Measurements from ENCODE around the gene NEK7. TPM values are rescaled to one million over a fixed set of nuclear protein-coding genes. Genes with fewer than 3 reads are reported as not detected.

Gene NEK7
- total and polyA plus RNA-seq, 9 of the 15 experiments (the other 6 are each of a cell fraction or from before 2014, with no cell fraction given): 8.5 to 37.3 (median 27.7) TPM

- Histone ChIP-seq H3K9me3 (replicated peaks; ENCODE audit: control insufficient read depth, insufficient read depth, low read depth, low read length) (no peaks in the 10 kb centered on the region), H4K20me1 (replicated peaks; ENCODE audit: control insufficient read depth, insufficient read depth, low read length) (no peaks in the 10 kb centered on the region), H3K36me3 (ENCODE audit: control insufficient read depth, insufficient read depth, low read length) (peaks cover 18% of the 10 kb centered on the region; the same call in 1 of the 3 replicates), H2AFZ (ENCODE audit: low read depth, low read length) (no peak overlapping the region), H3K4me1 (replicated peaks in 1 of 2; ENCODE audit: control insufficient read depth in 2 of 2, insufficient read depth in 2 of 2, low read length in 2 of 2) (no peaks in the 10 kb centered on the region), H3K9ac (ENCODE audit: insufficient read depth in 1 of 2, low read depth in 2 of 2, low read length in 2 of 2) (no peak overlapping the region), H3K27me3 (ENCODE audit: control insufficient read depth in 2 of 2, insufficient read depth in 2 of 2, low read length in 2 of 2) (no peaks in the 10 kb centered on the region), H3K4me3 (no peak overlapping the region), H3K27ac (ENCODE audit: extremely low read depth, low read depth, low read length) (no peak overlapping the region), H3K79me2 (ENCODE audit: control insufficient read depth, insufficient read depth, low read length) (no peaks in the 10 kb centered on the region), H3K4me2 (ENCODE audit: insufficient read depth, low read length) (no peak overlapping the region), H3K9me1 (ENCODE audit: control insufficient read depth, insufficient read depth, low read length) (no peaks in the 10 kb centered on the region)
- 68% methylated on average over 2 of the region's 2 CpGs for WGBS (ENCODE audit: insufficient coverage, low coverage, missing lambda C conversion rate)
- no peak for FAIRE-seq
- ChIA-PET CTCF (ENCODE audit: low intra/inter-chr PET ratio) (no interaction called here), POLR2A (interaction anchor here (0.9 kb wide), 1 partner anchor 9 kb away, joined by 3 read pairs; no protein-coding TSS in a partner anchor)
- ATAC-seq: no peak
- TF ChIP-seq STAG1 (CRISPR knock-in tag; IDR thresholded peaks at IDR 0.05; ENCODE audit: borderline replicate concordance): no peak
- DNase-seq (ENCODE audit: extremely low read depth in 1 of 4, low spot score in 3 of 4): no peak
- intact Hi-C loops (cut with micrococcal nuclease): no loop called here
- in situ Hi-C loops (cut with MboI): no loop called here
- no TSS peak for BruUV-seq (replicated peaks)
These were observed 140.5 kb downstream of the NEK7 start for GRCh38 chr1:198297281-198297680.

GRCh38 chr1:198298640-198299039, 141.8 kb downstream of the NEK7 start:
- BruUV-seq (replicated peaks): no TSS peak
- FAIRE-seq (no peak), DNase-seq (ENCODE audit: extremely low read depth in 1 of 4, low spot score in 3 of 4) (peak in 1 of 4 experiments; percentile 13), ATAC-seq (no peak)
- H3K4me3 ChIP-seq: no peak overlapping the region
- H4K20me1 ChIP-seq (replicated peaks; ENCODE audit: control insufficient read depth, insufficient read depth, low read length): no peaks in the 10 kb centered on the region
- H2AFZ ChIP-seq (ENCODE audit: low read depth, low read length): no peak overlapping the region
- ChIA-PET CTCF (ENCODE audit: low intra/inter-chr PET ratio) (no interaction called here), POLR2A (interaction anchor here (1.7 kb wide), 1 partner anchor 15 kb away, joined by 5 read pairs; no protein-coding TSS in a partner anchor)
- H3K27me3 ChIP-seq (ENCODE audit: control insufficient read depth in 2 of 2, insufficient read depth in 2 of 2, low read length in 2 of 2): no peaks in the 10 kb centered on the region
- no peak overlapping the region for H3K9ac ChIP-seq (ENCODE audit: insufficient read depth in 1 of 2, low read depth in 2 of 2, low read length in 2 of 2)
- no peaks in the 10 kb centered on the region for H3K4me1 ChIP-seq (replicated peaks in 1 of 2; ENCODE audit: control insufficient read depth in 2 of 2, insufficient read depth in 2 of 2, low read length in 2 of 2)
- intact Hi-C loops (cut with micrococcal nuclease) (no loop called here), in situ Hi-C loops (cut with MboI) (no loop called here)
- peaks cover 14% of the 10 kb centered on the region; the same call in 1 of the 3 replicates for H3K36me3 ChIP-seq (ENCODE audit: control insufficient read depth, insufficient read depth, low read length)
- H3K4me2 ChIP-seq (ENCODE audit: insufficient read depth, low read length): no peak overlapping the region
- H3K79me2 ChIP-seq (ENCODE audit: control insufficient read depth, insufficient read depth, low read length): no peaks in the 10 kb centered on the region
- H3K9me1 ChIP-seq (ENCODE audit: control insufficient read depth, insufficient read depth, low read length): no peaks in the 10 kb centered on the region
- TF ChIP-seq IRF1 (CRISPR knock-in tag; IDR thresholded peaks at IDR 0.05; ENCODE audit: borderline replicate concordance) (no peak), RFX1 (IDR thresholded peaks at IDR 0.05) (peak; percentile 72), NR2F6 (CRISPR knock-in tag; IDR thresholded peaks at IDR 0.05) (no peak), ARID2 (IDR thresholded peaks at IDR 0.05) (no peak)
- H3K27ac ChIP-seq (ENCODE audit: extremely low read depth, low read depth, low read length): no peak overlapping the region
- no peaks in the 10 kb centered on the region for H3K9me3 ChIP-seq (replicated peaks; ENCODE audit: control insufficient read depth, insufficient read depth, low read depth, low read length)
- 91% methylated on average over 6 of the region's 6 CpGs for WGBS (ENCODE audit: insufficient coverage, low coverage, missing lambda C conversion rate)
